A549 (cell line): Measurements from ENCODE around the gene CXorf49.
"Not testable (repeated sequence)": the region's sequence is repeated elsewhere in the genome, so short reads cannot be mapped to it uniquely, and the experiment has no call there.

ENCODE experiments used
- CTCF ChIP-seq: fragments of >200 bp; sonication (Bioruptor Twin); formaldehyde crosslinking; IDR thresholded peaks from 3 replicates; pipeline ENCODE4 v1.5.1; 2016
- POLR2A ChIP-seq: IDR thresholded peaks from 2 replicates; pipeline ENCODE4 v1.6.1; 2012; ENCODE audit warnings: mild to moderate bottlenecking, low read length
- REST ChIP-seq: fragments of 200-600 bp; sonication (generic); IDR thresholded peaks from 2 replicates; pipeline ENCODE4 v1.6.1; 2016; ENCODE audit warnings: antibody characterized with exemption, mild to moderate bottlenecking, moderate library complexity

GRCh38 chrX:71676068-71676795 lies 41.9 kb downstream of the CXorf49 start:
- not testable (repeated sequence) for TF ChIP-seq POLR2A, CTCF, REST
